Breast epithelium (tissue), 4 donors: ENCODE data around the gene MIF. TPM values are rescaled to one million over a fixed set of nuclear protein-coding genes. Genes with fewer than 3 reads are reported as not detected.
"Not testable (repeated sequence)": the region's sequence is repeated elsewhere in the genome, so short reads cannot be mapped to it uniquely, and the experiment has no call there.

ENCODE experiments used
- DNase-seq, 2 donors: peaks; one replicate each; pipeline ENCODE4 v3.0.0-alpha.2; 2019; ENCODE audit warnings: low spot score in 2 of 2
- H3K27ac ChIP-seq, 2 donors: fragments of 200-600 bp; sonication (generic) in 1 of 2; one replicate each; pipeline ENCODE4 v1.5.1; 2016 to 2019; ENCODE audit warnings: mild to moderate bottlenecking in 1 of 2
- H3K27me3 ChIP-seq, 2 donors: fragments of 200-600 bp; sonication (generic) in 1 of 2; one replicate each; pipeline versions ENCODE4 v1.5.1 to v1.6.0; 2017 to 2019; ENCODE audit warnings: control low read depth in 1 of 2, mild to moderate bottlenecking in 1 of 2
- H3K36me3 ChIP-seq: fragments of 200-600 bp; one replicate; pipeline ENCODE4 v1.5.1; 2019
- H3K4me1 ChIP-seq, 2 donors: fragments of 200-600 bp; sonication (generic); one replicate each; pipeline ENCODE4 v1.5.1; 2016 to 2019; ENCODE audit warnings: control low read depth in 1 of 2
- H3K4me3 ChIP-seq, 3 donors: fragments of 200-600 bp; sonication (generic); 1 replicate in 2 of 3; 2 replicates in 1 of 3; pipeline ENCODE4 v1.5.1; 2016 to 2019; ENCODE audit warnings: mild to moderate bottlenecking in 3 of 3, moderate library complexity in 2 of 3
- H3K9me3 ChIP-seq, 2 donors: fragments of 200-600 bp; sonication (generic) in 1 of 2; one replicate each; pipeline ENCODE4 v1.5.1; 2016 to 2019; ENCODE audit warnings: control low read depth in 1 of 2
- CTCF ChIP-seq, 3 donors: fragments of 450-650 bp; IDR thresholded peaks; one replicate each; pipeline ENCODE4 v1.5.1; 2016 to 2017; ENCODE audit warnings: antibody characterized with exemption in 3 of 3, mild to moderate bottlenecking in 3 of 3, moderate library complexity in 3 of 3
- POLR2A ChIP-seq: fragments of 450-650 bp; IDR thresholded peaks from one replicate; pipeline ENCODE4 v1.6.1; 2016; ENCODE audit warnings: antibody characterized with exemption, mild to moderate bottlenecking, moderate library complexity
- POLR2AphosphoS5 ChIP-seq, 3 donors: sonication (generic); formaldehyde crosslinking; IDR thresholded peaks; one replicate each; pipeline ENCODE4 v1.6.1; 2017; ENCODE audit warnings: antibody characterized with exemption in 3 of 3
- intact Hi-C: fragments of 100-400 bp; cut with DNase I; formaldehyde crosslinking; loops from one replicate; pipeline ENCODE4 v1.15.1; 2023; ENCODE audit warnings: low total_unique reads
- total RNA-seq, 3 donors: library from RNA; depleted of rRNA; stranded (reverse); fragments of >200 nt; gene quantifications; one replicate each; pipeline ENCODE4 v1.1.0, GENCODE V29; 2016

Gene MIF
- total RNA-seq, 3 donors from 2014 or later: 191 to 466 (median 261) TPM

- Histone ChIP-seq H3K9me3 (no peaks in the 10 kb centered on the region), H3K27ac (peak overlapping the region in 1 of 2 donors; percentile 8), H3K4me3 (no peak overlapping the region), H3K4me1 (no peaks in the 10 kb centered on the region), H3K36me3 (no peaks in the 10 kb centered on the region), H3K27me3 (no peaks in the 10 kb centered on the region)
- no peak for TF ChIP-seq POLR2A
- TF ChIP-seq POLR2AphosphoS5 (IDR thresholded peaks at IDR 0.05): no peak
- no peak for TF ChIP-seq CTCF (IDR thresholded peaks at IDR 0.05)
- intact Hi-C loops: no loop called here
- DNase-seq: peak in 1 of 2 donors; percentile 51
These were observed 9.3 kb downstream of the MIF start for GRCh38 chr22:23903328-23903971.

GRCh38 chr22:23904573-23905254, 10.5 kb downstream of the MIF start:
- no peak for DNase-seq
- Histone ChIP-seq H3K4me1 (no peaks in the 10 kb centered on the region), H3K36me3 (no peaks in the 10 kb centered on the region), H3K27me3 (no peaks in the 10 kb centered on the region), H3K9me3 (no peaks in the 10 kb centered on the region), H3K4me3 (no peak overlapping the region), H3K27ac (no peak overlapping the region)
- TF ChIP-seq POLR2A (no peak), POLR2AphosphoS5 (IDR thresholded peaks at IDR 0.05) (no peak), CTCF (IDR thresholded peaks at IDR 0.05) (no peak)
- intact Hi-C loops: no loop called here

DNA sequence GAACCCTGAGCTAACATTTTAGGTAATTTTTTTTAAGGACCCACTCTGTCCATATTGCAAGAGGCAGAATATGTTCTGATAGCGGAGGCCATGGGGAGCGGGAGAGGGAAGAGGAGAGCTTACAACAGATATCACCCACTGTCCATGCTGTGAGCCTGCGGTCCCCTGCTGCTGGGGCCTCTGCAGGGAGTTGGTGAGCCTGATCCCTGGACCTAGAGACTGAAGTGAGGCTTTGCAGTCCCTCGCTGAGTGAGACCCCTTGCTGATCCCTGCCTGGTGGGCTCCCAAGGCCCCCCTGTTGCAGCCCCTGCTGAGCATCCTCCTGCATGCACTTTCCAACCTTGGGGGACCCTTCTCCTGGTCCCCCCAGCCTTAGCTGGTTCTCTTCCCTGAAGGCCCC, 12.5 kb downstream of the MIF start:
- H3K27me3 ChIP-seq: no peaks in the 10 kb centered on the region
- no peaks in the 10 kb centered on the region for H3K36me3 ChIP-seq
- no peak overlapping the region for H3K27ac ChIP-seq
- no peaks in the 10 kb centered on the region for H3K4me1 ChIP-seq
- H3K4me3 ChIP-seq: no peak overlapping the region
- intact Hi-C loops: no loop called here
- no peak for DNase-seq
- TF ChIP-seq CTCF (IDR thresholded peaks at IDR 0.05): no peak
- TF ChIP-seq POLR2AphosphoS5 (IDR thresholded peaks at IDR 0.05): no peak
- TF ChIP-seq POLR2A: no peak
- no peaks in the 10 kb centered on the region for H3K9me3 ChIP-seq

DNA sequence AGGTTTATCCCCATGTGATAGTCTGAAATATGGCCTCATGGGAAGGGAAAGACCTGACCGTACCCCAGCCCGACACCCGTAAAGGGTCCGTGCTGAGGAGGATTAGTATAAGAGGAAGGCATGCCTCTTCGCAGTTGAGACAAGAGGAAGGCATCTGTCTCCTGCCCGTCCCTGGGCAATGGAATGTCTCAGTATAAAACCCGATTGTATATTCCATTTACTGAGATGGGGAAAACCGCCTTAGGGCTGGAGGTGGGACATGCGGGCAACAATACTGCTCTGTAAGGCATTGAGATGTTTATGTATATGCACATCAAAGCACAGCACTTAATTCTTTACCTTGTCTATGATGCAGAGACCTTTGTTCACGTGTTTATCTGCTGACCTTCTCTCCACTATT, 13.2 kb downstream of the MIF start:
- H3K27ac ChIP-seq, intact Hi-C loops, H3K36me3 ChIP-seq, H3K4me3 ChIP-seq, H3K9me3 ChIP-seq, H3K27me3 ChIP-seq, DNase-seq, H3K4me1 ChIP-seq: not testable (repeated sequence)

- TF ChIP-seq CTCF (IDR thresholded peaks at IDR 0.05) (no peak), POLR2AphosphoS5 (IDR thresholded peaks at IDR 0.05) (no peak), POLR2A (no peak)
- no peak for DNase-seq
- H3K27ac ChIP-seq: no peak overlapping the region
- no peaks in the 10 kb centered on the region for H3K27me3 ChIP-seq
- intact Hi-C loops: no loop called here
- H3K4me3 ChIP-seq: no peak overlapping the region
- no peaks in the 10 kb centered on the region for H3K9me3 ChIP-seq
- H3K4me1 ChIP-seq: peaks cover 0 to 3% of the 10 kb centered on the region in 2 donors
- H3K36me3 ChIP-seq: no peaks in the 10 kb centered on the region
These were observed 14.5 kb downstream of the MIF start for GRCh38 chr22:23908587-23909205.
